PC-9 (cell line): ENCODE results near the gene ASGR2. TPM values are rescaled to one million over a fixed set of nuclear protein-coding genes. Genes with fewer than 3 reads are reported as not detected.

ENCODE experiments used
- BruUV-seq: library from RNA; stranded (reverse); fragments of 400-500 nt; replicated peaks from 2 replicates; lab custom pipeline; 2021; lab: Mats Ljungman, UMichigan
- CTCF ChIA-PET: fragments of 300-600 bp; sonication (Branson Sonifier 250); formaldehyde crosslinking; loops from one replicate; lab custom pipeline; 2022; ENCODE audit warnings: antibody characterized with exemption; lab: Charles Lee
- POLR2A ChIA-PET: fragments of 300-600 bp; sonication (Branson Sonifier 250); formaldehyde crosslinking; loops from one replicate; lab custom pipeline; 2022; ENCODE audit warnings: antibody characterized with exemption; ENCODE audit not compliant: unreplicated experiment; lab: Charles Lee
- DNase-seq, 2 experiments: peaks; one replicate each; pipeline versions ENCODE4 v3.0.0 to v3.0.0-alpha.2; 2015 to 2022; ENCODE audit warnings: mixed read lengths in 1 of 2
- H2AFZ ChIP-seq: fragments of 200-600 bp; sonication (generic); 2 replicates; pipeline ENCODE4 v1.8.1; 2017; ENCODE audit warnings: antibody characterized with exemption
- H3F3A ChIP-seq: fragments of 200-600 bp; sonication (generic); 2 replicates; pipeline ENCODE4 v1.8.1; 2017; ENCODE audit warnings: antibody characterized with exemption, mild to moderate bottlenecking, low read depth; ENCODE audit not compliant: insufficient read depth
- H3K27ac ChIP-seq: fragments of 200-600 bp; sonication (generic); 2 replicates; pipeline ENCODE4 v1.6.1; 2016; ENCODE audit warnings: mixed run types
- H3K27me3 ChIP-seq: fragments of 200-600 bp; sonication (generic); 2 replicates; pipeline ENCODE4 v1.6.1; 2016; ENCODE audit warnings: low read depth, mixed run types; ENCODE audit not compliant: insufficient read depth
- H3K36me3 ChIP-seq: fragments of 200-600 bp; sonication (generic); 2 replicates; pipeline ENCODE4 v1.6.1; 2016; ENCODE audit warnings: low read depth, mixed run types
- H3K4me1 ChIP-seq: fragments of 200-600 bp; sonication (generic); replicated peaks from 2 replicates; pipeline ENCODE4 v1.6.1; 2016; ENCODE audit warnings: mixed run types; ENCODE audit not compliant: insufficient read depth
- H3K4me2 ChIP-seq: fragments of 200-600 bp; sonication (generic); 2 replicates; pipeline ENCODE4 v1.6.1; 2017; ENCODE audit warnings: mixed run types
- H3K4me3 ChIP-seq: fragments of 200-600 bp; sonication (generic); 2 replicates; pipeline ENCODE4 v1.6.1; 2016; ENCODE audit warnings: mixed run types
- H3K79me2 ChIP-seq: fragments of 200-600 bp; sonication (generic); 2 replicates; pipeline ENCODE4 v1.6.1; 2017; ENCODE audit warnings: low read depth, mixed run types
- H3K9me2 ChIP-seq: fragments of 200-600 bp; sonication (generic); 2 replicates; pipeline ENCODE4 v1.8.1; 2017; ENCODE audit warnings: mild to moderate bottlenecking; ENCODE audit not compliant: insufficient read depth
- H3K9me3 ChIP-seq: fragments of 200-600 bp; sonication (generic); 2 replicates; pipeline ENCODE4 v1.8.1; 2016; ENCODE audit warnings: low read depth; ENCODE audit not compliant: insufficient read depth
- H4K20me1 ChIP-seq: fragments of 200-600 bp; sonication (generic); 2 replicates; pipeline ENCODE4 v1.8.1; 2017; ENCODE audit not compliant: insufficient read depth
- EZH2 ChIP-seq: fragments of 200-600 bp; sonication (generic); IDR thresholded peaks from 2 replicates; pipeline ENCODE4 v1.8.0; 2017; ENCODE audit warnings: antibody characterized with exemption, low read depth
- intact Hi-C: fragments of 100-400 bp; cut with micrococcal nuclease; formaldehyde crosslinking; loops from one replicate; pipeline ENCODE4 v1.10.0; 2022; ENCODE audit not compliant: unreplicated experiment
- total RNA-seq: library from RNA; stranded (reverse); gene quantifications from 2 replicates; pipeline ENCODE4 v1.2.3, GENCODE V29; 2021
- TF ChIP-seq, protein P1 (sequence below): fragments of 200-600 bp; sonication (generic); conservative IDR thresholded peaks from 2 replicates; pipeline ENCODE4 v1.6.1; 2017; ENCODE audit warnings: mixed run types, antibody characterized with exemption, mild to moderate bottlenecking, moderate library complexity

Gene ASGR2
- total RNA-seq, 1 experiment from 2014 or later = not detected

DNA sequence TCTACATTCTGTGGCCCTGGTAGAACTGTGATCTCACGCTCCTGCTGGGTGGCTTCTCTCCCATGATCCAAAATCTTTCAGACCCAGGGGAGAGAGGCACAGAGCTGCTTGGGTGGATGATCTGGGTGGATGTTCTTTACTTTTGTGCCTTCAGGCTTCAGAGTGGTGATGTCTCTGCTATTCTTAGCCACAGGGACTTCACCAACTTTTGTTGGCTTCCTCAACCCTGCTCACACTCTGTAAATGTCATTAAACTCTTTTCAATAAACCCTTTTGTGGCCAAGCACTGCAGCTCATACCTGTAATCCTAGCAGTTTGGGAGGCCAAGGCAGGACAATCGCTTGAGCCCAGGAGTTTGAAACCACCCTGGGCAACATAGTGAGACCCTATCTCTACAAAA lies 42.2 kb downstream of the ASGR2 start:
- H2AFZ ChIP-seq = no peak overlapping the region
- H4K20me1 ChIP-seq = no peaks in the 10 kb centered on the region
- intact Hi-C loops = no loop called here
- CTCF ChIA-PET = no interaction called here
- H3K9me2 ChIP-seq = no peaks in the 10 kb centered on the region
- no TSS peak for BruUV-seq
- H3F3A ChIP-seq = no peaks in the 10 kb centered on the region
- TF ChIP-seq EZH2 = no peak
- TF ChIP-seq, protein P1, sequence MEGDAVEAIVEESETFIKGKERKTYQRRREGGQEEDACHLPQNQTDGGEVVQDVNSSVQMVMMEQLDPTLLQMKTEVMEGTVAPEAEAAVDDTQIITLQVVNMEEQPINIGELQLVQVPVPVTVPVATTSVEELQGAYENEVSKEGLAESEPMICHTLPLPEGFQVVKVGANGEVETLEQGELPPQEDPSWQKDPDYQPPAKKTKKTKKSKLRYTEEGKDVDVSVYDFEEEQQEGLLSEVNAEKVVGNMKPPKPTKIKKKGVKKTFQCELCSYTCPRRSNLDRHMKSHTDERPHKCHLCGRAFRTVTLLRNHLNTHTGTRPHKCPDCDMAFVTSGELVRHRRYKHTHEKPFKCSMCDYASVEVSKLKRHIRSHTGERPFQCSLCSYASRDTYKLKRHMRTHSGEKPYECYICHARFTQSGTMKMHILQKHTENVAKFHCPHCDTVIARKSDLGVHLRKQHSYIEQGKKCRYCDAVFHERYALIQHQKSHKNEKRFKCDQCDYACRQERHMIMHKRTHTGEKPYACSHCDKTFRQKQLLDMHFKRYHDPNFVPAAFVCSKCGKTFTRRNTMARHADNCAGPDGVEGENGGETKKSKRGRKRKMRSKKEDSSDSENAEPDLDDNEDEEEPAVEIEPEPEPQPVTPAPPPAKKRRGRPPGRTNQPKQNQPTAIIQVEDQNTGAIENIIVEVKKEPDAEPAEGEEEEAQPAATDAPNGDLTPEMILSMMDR = no peak
- H3K4me3 ChIP-seq = no peak overlapping the region
- peaks cover 14% of the 10 kb centered on the region for H3K9me3 ChIP-seq
- no peak overlapping the region for H3K27ac ChIP-seq
- POLR2A ChIA-PET = no interaction called here
- DNase-seq = no peak
- no peaks in the 10 kb centered on the region for H3K36me3 ChIP-seq
- H3K4me2 ChIP-seq = no peak overlapping the region
- H3K27me3 ChIP-seq = peaks cover 29% of the 10 kb centered on the region
- H3K4me1 ChIP-seq = no peaks in the 10 kb centered on the region
- H3K79me2 ChIP-seq = no peaks in the 10 kb centered on the region

DNA sequence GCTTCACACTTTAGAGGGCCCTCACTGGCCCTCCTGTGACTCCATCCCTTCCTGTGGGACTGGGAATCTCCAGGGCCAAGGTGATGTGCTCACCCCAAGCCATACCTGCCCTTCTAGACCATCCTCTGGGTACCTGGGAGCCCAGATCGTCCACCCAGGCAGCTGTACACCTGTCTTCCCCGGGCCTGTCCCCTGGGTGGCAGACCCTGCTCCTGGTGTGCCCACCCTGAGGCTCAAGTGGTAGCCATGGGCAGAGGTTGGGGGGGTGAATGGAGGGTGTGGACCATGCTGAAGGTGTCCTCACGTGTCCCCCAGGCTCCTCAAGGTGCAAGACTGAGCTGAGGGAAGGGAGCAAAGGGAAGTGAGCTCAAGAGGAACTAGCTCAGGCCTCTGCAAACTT lies 43.9 kb downstream of the ASGR2 start:
- Histone ChIP-seq H3K27me3 (peaks cover 29% of the 10 kb centered on the region), H3F3A (no peaks in the 10 kb centered on the region), H3K27ac (no peak overlapping the region), H4K20me1 (no peaks in the 10 kb centered on the region), H3K4me3 (no peak overlapping the region), H2AFZ (no peak overlapping the region), H3K4me2 (no peak overlapping the region), H3K9me3 (peaks cover 16% of the 10 kb centered on the region), H3K36me3 (no peaks in the 10 kb centered on the region), H3K9me2 (no peaks in the 10 kb centered on the region), H3K4me1 (no peaks in the 10 kb centered on the region), H3K79me2 (no peaks in the 10 kb centered on the region)
- POLR2A ChIA-PET = no interaction called here
- BruUV-seq = no TSS peak
- CTCF ChIA-PET = no interaction called here
- DNase-seq = no peak
- intact Hi-C loops = no loop called here
- no peak for TF ChIP-seq EZH2
- TF ChIP-seq, protein P1 = no peak

DNA sequence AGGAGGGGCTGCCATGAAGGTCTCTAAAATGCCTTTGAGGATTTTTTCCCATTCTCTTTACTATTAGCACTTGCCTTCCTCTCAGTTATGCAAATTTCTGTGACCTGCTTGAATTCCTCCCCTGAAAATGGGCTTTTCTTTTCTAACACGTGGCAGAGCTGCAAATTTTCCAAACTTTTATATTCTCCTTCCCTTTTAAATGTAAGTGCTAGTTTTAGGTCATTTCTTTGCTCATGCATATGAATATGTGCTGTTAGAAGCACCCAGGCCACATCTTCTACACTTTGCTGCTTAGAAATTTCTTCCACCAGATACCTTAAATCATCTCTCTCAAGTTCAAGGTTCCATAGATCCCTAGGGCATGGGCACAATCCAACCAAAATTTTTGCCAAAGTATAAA lies 46.4 kb downstream of the ASGR2 start:
- no peaks in the 10 kb centered on the region for H3K79me2 ChIP-seq
- H3K4me3 ChIP-seq = no peak overlapping the region
- no peak for DNase-seq
- H3K9me3 ChIP-seq = peaks cover 16% of the 10 kb centered on the region
- BruUV-seq = no TSS peak
- peaks cover 23% of the 10 kb centered on the region for H3K27me3 ChIP-seq
- H2AFZ ChIP-seq = no peak overlapping the region
- H4K20me1 ChIP-seq = no peaks in the 10 kb centered on the region
- intact Hi-C loops = no loop called here
- H3K4me2 ChIP-seq = no peak overlapping the region
- no peaks in the 10 kb centered on the region for H3F3A ChIP-seq
- no peak for TF ChIP-seq EZH2
- TF ChIP-seq, protein P1 = no peak
- no peaks in the 10 kb centered on the region for H3K36me3 ChIP-seq
- POLR2A ChIA-PET = no interaction called here
- no peaks in the 10 kb centered on the region for H3K9me2 ChIP-seq
- CTCF ChIA-PET = no interaction called here
- no peak overlapping the region for H3K27ac ChIP-seq
- no peaks in the 10 kb centered on the region for H3K4me1 ChIP-seq
